K562 (cell line): ENCODE data around the gene KRT16.
A peak's percentile ranks its signal among the peaks of the same experiment; 100 is the strongest.

Experiments
- CREM ChIP-seq: IDR thresholded peaks from 2 replicates; pipeline ENCODE4 v1.6.1; 2014; ENCODE audit warnings: antibody characterized with exemption, low read depth
- POLR2A ChIP-seq: fragments of 450-650 bp; conservative IDR thresholded peaks from 2 replicates; pipeline ENCODE4 v1.6.1; 2016

DNA sequence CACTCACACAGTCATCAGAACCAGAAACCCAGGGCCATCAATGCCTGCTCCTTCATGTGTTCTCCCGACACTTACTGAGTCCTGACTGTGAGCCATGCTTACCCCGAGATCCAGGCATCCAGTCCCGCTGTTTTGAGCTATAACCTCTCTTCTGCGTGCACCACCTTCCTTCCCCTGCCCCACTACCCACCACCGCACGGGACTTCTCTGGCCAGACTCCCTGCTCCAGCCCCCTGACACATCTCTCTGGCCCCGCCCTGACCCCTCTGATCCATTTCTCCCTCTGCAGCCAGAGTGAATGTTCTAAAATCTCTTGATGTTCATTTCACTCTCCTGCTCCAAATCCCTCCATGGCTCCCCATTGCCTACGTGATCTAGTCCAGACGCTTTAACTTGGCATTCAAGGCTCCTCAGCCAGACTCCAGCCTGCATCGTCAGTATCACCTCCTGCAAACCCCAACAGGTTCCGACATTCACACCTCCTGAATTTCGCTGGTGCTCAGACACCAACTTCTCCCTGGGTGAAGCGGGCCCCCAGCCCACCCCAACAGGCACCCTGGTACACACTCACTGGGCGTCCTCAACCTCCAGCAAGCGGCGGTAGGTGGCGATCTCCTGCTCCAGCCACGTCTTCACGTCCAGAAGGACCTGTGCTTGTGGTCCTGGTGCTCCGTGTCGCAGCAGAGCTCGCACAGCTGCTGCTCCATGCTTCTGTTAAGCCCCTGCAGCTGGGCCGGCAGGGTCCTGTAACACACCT lies 14.9 kb upstream of the KRT16 start:
- TF ChIP-seq POLR2A, result no peak
- peak; percentile 34; the same call in 1 of the 2 replicates for TF ChIP-seq CREM
